CD4-positive, alpha-beta T cell (primary cell): Measurements from ENCODE around the gene NDUFAF2. TPM values are rescaled to one million over a fixed set of nuclear protein-coding genes. Genes with fewer than 3 reads are reported as not detected.

Source experiments
- ATAC-seq: fragments of 200-7000 bp; cut with Tn5 transposase; one replicate; pipeline ENCODE4 v1.10.0; 2022; ENCODE audit warnings: mild to moderate bottlenecking; ENCODE audit not compliant: poor library complexity
- CTCF ChIA-PET: fragments of 350-600 bp; sonication (Branson Sonifier 250); formaldehyde crosslinking; loops from one replicate; lab custom pipeline; 2021; ENCODE audit warnings: antibody characterized with exemption, inconsistent platforms; lab: Charles Lee
- POLR2A ChIA-PET: fragments of 350-600 bp; sonication (Branson Sonifier 250); formaldehyde crosslinking; loops from one replicate; lab custom pipeline; 2021; ENCODE audit warnings: antibody characterized with exemption, inconsistent platforms; lab: Charles Lee
- DNase-seq, 14 experiments: peaks; one replicate each; pipeline ENCODE4 v3.0.0-alpha.2; 2013 to 2020; ENCODE audit warnings: mixed read lengths in 2 of 14
- H3K27ac ChIP-seq, 2 donors: one replicate each; pipeline versions ENCODE4 v1.5.1 to v1.7.0; 2013; ENCODE audit warnings: low read length in 2 of 2, low read depth in 1 of 2, mild to moderate bottlenecking in 1 of 2
- H3K27me3 ChIP-seq, 2 experiments: 1 replicate in 1 of 2; 2 replicates in 1 of 2; pipeline versions ENCODE4 v1.6.1 to v1.7.0; 2013; ENCODE audit warnings: low read length in 2 of 2, control low read depth in 1 of 2, mild to moderate bottlenecking in 1 of 2, moderate library complexity in 1 of 2; ENCODE audit not compliant: insufficient read depth in 2 of 2, control insufficient read depth in 1 of 2
- H3K36me3 ChIP-seq: one replicate; pipeline ENCODE4 v1.6.1; 2013; ENCODE audit warnings: low read length, control low read depth; ENCODE audit not compliant: insufficient read depth
- H3K4me1 ChIP-seq: one replicate; pipeline ENCODE4 v1.6.1; 2013; ENCODE audit warnings: low read length, control low read depth; ENCODE audit not compliant: insufficient read depth
- H3K4me3 ChIP-seq: one replicate; pipeline ENCODE4 v1.5.1; 2013; ENCODE audit warnings: mild to moderate bottlenecking, low read length, moderate library complexity
- H3K9me3 ChIP-seq, 2 experiments: 1 replicate in 1 of 2; 2 replicates in 1 of 2; pipeline versions ENCODE4 v1.6.1 to v1.7.0; 2013; ENCODE audit warnings: low read length in 2 of 2, mild to moderate bottlenecking in 2 of 2, control low read depth in 1 of 2, moderate library complexity in 1 of 2; ENCODE audit not compliant: control insufficient read depth in 1 of 2, insufficient read depth in 1 of 2
- H3K27ac Mint-ChIP-seq: one replicate; pipeline ENCODE4 v1.8.0; 2020; ENCODE audit warnings: mixed read lengths
- H3K27me3 Mint-ChIP-seq: one replicate; pipeline ENCODE4 v1.8.0; 2021; ENCODE audit warnings: mixed read lengths
- H3K36me3 Mint-ChIP-seq: one replicate; pipeline ENCODE4 v1.8.0; 2021; ENCODE audit warnings: low read depth, mixed read lengths
- H3K4me1 Mint-ChIP-seq: one replicate; pipeline ENCODE4 v1.8.0; 2021; ENCODE audit warnings: low read depth, mixed read lengths
- H3K4me3 Mint-ChIP-seq: one replicate; pipeline ENCODE4 v1.8.0; 2020; ENCODE audit warnings: mild to moderate bottlenecking, mixed read lengths
- H3K9me3 Mint-ChIP-seq: one replicate; pipeline ENCODE4 v1.8.0; 2020; ENCODE audit warnings: mixed read lengths
- intact Hi-C, 2 experiments: fragments of 100-400 bp; cut with DNase I in 1 of 2; cut with micrococcal nuclease in 1 of 2; formaldehyde crosslinking; loops; one replicate each; pipeline versions ENCODE4 v1.15.1 to v1.9.0; 2023 to 2025; cut with DNase I, micrococcal nuclease
- total RNA-seq, 174 experiments: library from RNA in 2 of 174; stranded (reverse) in 2 of 174; gene quantifications; one replicate each; pipeline ENCODE4 v1.2.3 and lab custom pipeline; 2021 to 2026
- TF ChIP-seq, protein P1 (sequence below): fragments of 200-600 bp; IDR thresholded peaks from one replicate; pipeline ENCODE4 v1.8.0; 2022; ENCODE audit warnings: antibody characterized with exemption, mild to moderate bottlenecking

Gene NDUFAF2
- total RNA-seq, 2 experiments from 2014 or later = 8.1 to 8.8 TPM

DNA sequence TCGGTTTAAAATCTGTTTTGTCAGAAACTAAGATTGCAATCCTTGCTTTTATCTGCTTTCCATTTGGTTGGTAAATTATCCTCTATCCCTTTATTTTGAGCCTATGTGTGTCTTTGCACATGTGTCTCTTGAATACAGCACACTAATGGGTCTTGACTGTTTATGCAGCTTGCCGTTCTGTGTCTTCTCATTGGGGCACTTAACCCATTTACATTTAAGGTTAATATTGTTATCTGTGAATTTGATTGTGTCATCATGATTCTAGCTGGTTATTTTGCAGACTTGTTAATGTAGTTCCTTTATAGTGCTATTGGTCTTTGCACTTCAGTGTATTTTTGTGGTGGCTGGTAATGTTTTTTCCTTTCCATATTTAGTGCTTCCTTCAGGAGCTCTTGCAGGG is 253.6 kb downstream of the NDUFAF2 start:
- Mint-ChIP-seq H3K27ac (no peak overlapping the region), H3K27me3 (peaks cover 32% of the 10 kb centered on the region), H3K4me1 (no peaks in the 10 kb centered on the region), H3K4me3 (no peak overlapping the region), H3K36me3 (no peaks in the 10 kb centered on the region), H3K9me3 (peaks cover 22% of the 10 kb centered on the region)
- CTCF ChIA-PET = no interaction called here
- ATAC-seq = no peak
- no peak overlapping the region for H3K4me3 ChIP-seq
- no peaks in the 10 kb centered on the region for H3K36me3 ChIP-seq
- TF ChIP-seq, protein P1, sequence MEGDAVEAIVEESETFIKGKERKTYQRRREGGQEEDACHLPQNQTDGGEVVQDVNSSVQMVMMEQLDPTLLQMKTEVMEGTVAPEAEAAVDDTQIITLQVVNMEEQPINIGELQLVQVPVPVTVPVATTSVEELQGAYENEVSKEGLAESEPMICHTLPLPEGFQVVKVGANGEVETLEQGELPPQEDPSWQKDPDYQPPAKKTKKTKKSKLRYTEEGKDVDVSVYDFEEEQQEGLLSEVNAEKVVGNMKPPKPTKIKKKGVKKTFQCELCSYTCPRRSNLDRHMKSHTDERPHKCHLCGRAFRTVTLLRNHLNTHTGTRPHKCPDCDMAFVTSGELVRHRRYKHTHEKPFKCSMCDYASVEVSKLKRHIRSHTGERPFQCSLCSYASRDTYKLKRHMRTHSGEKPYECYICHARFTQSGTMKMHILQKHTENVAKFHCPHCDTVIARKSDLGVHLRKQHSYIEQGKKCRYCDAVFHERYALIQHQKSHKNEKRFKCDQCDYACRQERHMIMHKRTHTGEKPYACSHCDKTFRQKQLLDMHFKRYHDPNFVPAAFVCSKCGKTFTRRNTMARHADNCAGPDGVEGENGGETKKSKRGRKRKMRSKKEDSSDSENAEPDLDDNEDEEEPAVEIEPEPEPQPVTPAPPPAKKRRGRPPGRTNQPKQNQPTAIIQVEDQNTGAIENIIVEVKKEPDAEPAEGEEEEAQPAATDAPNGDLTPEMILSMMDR = no peak
- intact Hi-C loops = no loop called here
- POLR2A ChIA-PET = no interaction called here
- peaks cover 0 to 9% of the 10 kb centered on the region in 2 experiments for H3K27me3 ChIP-seq
- peaks cover 0 to 7% of the 10 kb centered on the region in 2 experiments for H3K9me3 ChIP-seq
- H3K4me1 ChIP-seq = no peaks in the 10 kb centered on the region
- H3K27ac ChIP-seq = no peak overlapping the region
- DNase-seq = no peak

DNA sequence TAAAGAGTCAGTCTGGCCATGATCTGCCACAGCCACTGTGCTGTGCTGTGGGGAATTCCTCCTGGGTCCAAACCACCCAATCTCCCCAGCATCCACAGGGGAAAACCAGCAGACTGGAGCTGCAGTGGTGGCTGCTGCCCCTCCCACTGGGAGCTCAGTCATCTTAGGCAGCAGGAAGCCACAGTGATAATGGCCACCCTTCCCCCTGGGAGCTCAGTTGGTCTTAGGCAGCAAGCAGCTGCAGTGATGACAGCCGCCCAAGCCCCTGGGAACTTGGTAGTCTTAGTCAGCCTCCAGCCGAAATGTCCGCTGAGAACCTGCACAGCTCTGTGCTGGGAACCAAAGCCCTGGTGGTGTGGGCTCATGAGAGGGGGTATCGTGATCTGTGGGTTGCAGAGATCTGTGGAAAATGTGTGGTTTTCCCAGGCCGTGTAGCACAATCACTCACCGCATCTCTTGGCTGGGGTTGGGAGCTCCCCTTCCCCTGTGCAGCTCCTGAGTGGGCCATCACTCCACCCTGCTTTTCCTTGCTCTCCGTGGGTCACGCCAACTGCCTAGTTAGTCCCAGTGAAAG is 255.7 kb downstream of the NDUFAF2 start:
- no peaks in the 10 kb centered on the region for H3K36me3 ChIP-seq
- no peaks in the 10 kb centered on the region for H3K4me1 Mint-ChIP-seq
- peaks cover 0 to 12% of the 10 kb centered on the region in 2 experiments for H3K9me3 ChIP-seq
- H3K36me3 Mint-ChIP-seq = no peaks in the 10 kb centered on the region
- POLR2A ChIA-PET = no interaction called here
- no peak overlapping the region for H3K27ac Mint-ChIP-seq
- no peak overlapping the region for H3K4me3 ChIP-seq
- H3K27me3 Mint-ChIP-seq = peaks cover 33% of the 10 kb centered on the region
- no peaks in the 10 kb centered on the region for H3K4me1 ChIP-seq
- H3K9me3 Mint-ChIP-seq = peaks cover 17% of the 10 kb centered on the region
- TF ChIP-seq, protein P1 = no peak
- intact Hi-C loops = no loop called here
- no peak for ATAC-seq
- CTCF ChIA-PET = no interaction called here
- H3K4me3 Mint-ChIP-seq = no peak overlapping the region
- peaks cover 0 to 9% of the 10 kb centered on the region in 2 experiments for H3K27me3 ChIP-seq
- DNase-seq = no peak
- no peak overlapping the region for H3K27ac ChIP-seq

DNA sequence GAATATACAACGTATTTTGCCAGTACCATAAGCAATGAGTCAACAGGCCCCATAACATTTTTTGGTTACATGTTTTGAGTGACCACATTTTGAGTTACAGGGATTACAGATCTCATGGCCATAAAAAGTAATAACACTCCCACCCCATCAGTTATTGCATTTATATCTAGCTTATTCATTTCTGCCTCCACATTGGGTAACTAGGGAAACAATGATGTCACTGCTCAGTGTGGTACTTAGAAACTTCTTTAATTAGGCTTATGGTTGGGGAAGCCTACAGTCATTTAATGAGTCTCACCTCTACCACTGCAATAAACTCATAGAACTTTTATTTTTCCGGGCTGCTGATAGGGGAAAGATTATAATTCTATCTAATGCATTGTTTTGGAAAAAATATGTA is 257.2 kb downstream of the NDUFAF2 start:
- H3K36me3 ChIP-seq = no peaks in the 10 kb centered on the region
- ChIA-PET POLR2A (no interaction called here), CTCF (no interaction called here)
- no peak for DNase-seq
- intact Hi-C loops = no loop called here
- H3K4me3 Mint-ChIP-seq = no peak overlapping the region
- no peak for ATAC-seq
- peaks cover 0 to 9% of the 10 kb centered on the region in 2 experiments for H3K27me3 ChIP-seq
- peaks cover 17% of the 10 kb centered on the region for H3K9me3 Mint-ChIP-seq
- no peaks in the 10 kb centered on the region for H3K4me1 Mint-ChIP-seq
- TF ChIP-seq, protein P1 = no peak
- H3K4me3 ChIP-seq = no peak overlapping the region
- no peak overlapping the region for H3K27ac Mint-ChIP-seq
- peaks cover 37% of the 10 kb centered on the region for H3K27me3 Mint-ChIP-seq
- H3K36me3 Mint-ChIP-seq = no peaks in the 10 kb centered on the region
- H3K27ac ChIP-seq = no peak overlapping the region
- peaks cover 0 to 16% of the 10 kb centered on the region in 2 experiments for H3K9me3 ChIP-seq
- no peaks in the 10 kb centered on the region for H3K4me1 ChIP-seq

Other genes with a start within 250 kb of the NDUFAF2 start
- gene DEPDC1B, start 245.0 kb upstream of the NDUFAF2 start, total RNA-seq = under 1 TPM; 0.39 to 0.60 TPM
- gene ELOVL7, start 100.9 kb upstream of the NDUFAF2 start, total RNA-seq = not detected
- 1 to 10 TPM; 2.6 to 3.7 TPM for gene ERCC8, start 135 bp upstream of the NDUFAF2 start, total RNA-seq
- gene SMIM15, start 217.3 kb downstream of the NDUFAF2 start, total RNA-seq = 10 to 100 TPM; 16.5 to 18.2 TPM